Activated CD8-positive, alpha-beta memory T cell treated with anti-CD3 and anti-CD28 coated beads, Interleukin-2, amount 50 U/mL, for 24 hours (primary cell): ENCODE data around the gene MRPS18B.

Experiments
- DNase-seq: peaks from one replicate; pipeline ENCODE4 v3.0.0-alpha.2; 2020; ENCODE audit errors: extremely low read depth

MRPS18B gene

GRCh38 chr6:30617565-30618269 is at the start of gene MRPS18B:
Gene MRPS18B (plus strand): TSS chr6:30617840. CDS start chr6:30617866, 26 bp downstream.
- peak; percentile 96 for DNase-seq

- DNase-seq = peak; percentile 12
Observed at GRCh38 chr6:30568245-30568644, 49.4 kb upstream of the MRPS18B start.

- no peak for DNase-seq
Observed at GRCh38 chr6:30570263-30570662, 47.4 kb upstream of the MRPS18B start.

GRCh38 chr6:30570740-30571074 is 46.9 kb upstream of the MRPS18B start:
- no peak for DNase-seq

GRCh38 chr6:30571075-30571761 is 46.4 kb upstream of the MRPS18B start, which contains the start of gene ABCF1:
Gene ABCF1 (plus strand): TSS chr6:30571442. CDS start chr6:30571488, 46 bp downstream.
- DNase-seq = peak; percentile 98

GRCh38 chr6:30571762-30572082 is 45.9 kb upstream of the MRPS18B start:
- DNase-seq = no peak

GRCh38 chr6:30572148-30572547 is 45.5 kb upstream of the MRPS18B start:
- no peak for DNase-seq

- no peak for DNase-seq
Observed at GRCh38 chr6:30573113-30573512, 44.5 kb upstream of the MRPS18B start.

GRCh38 chr6:30578051-30578450 is 39.6 kb upstream of the MRPS18B start:
- DNase-seq = no peak

GRCh38 chr6:30583921-30584320 is 33.7 kb upstream of the MRPS18B start:
- no peak for DNase-seq

- DNase-seq = no peak
Observed at GRCh38 chr6:30589754-30590358, 27.8 kb upstream of the MRPS18B start.

- no peak for DNase-seq
Observed at GRCh38 chr6:30590509-30590908, 27.1 kb upstream of the MRPS18B start.

- no peak for DNase-seq
Observed at GRCh38 chr6:30591008-30591407, 26.6 kb upstream of the MRPS18B start.

GRCh38 chr6:30592287-30592686 is 25.4 kb upstream of the MRPS18B start:
- no peak for DNase-seq

- DNase-seq = peak; percentile 63
Observed at GRCh38 chr6:30597315-30598144, 20.1 kb upstream of the MRPS18B start.

- DNase-seq = no peak
Observed at GRCh38 chr6:30598912-30599624, 18.6 kb upstream of the MRPS18B start.

GRCh38 chr6:30599625-30600324 is 17.9 kb upstream of the MRPS18B start:
- DNase-seq = no peak

GRCh38 chr6:30600451-30600961 is 17.1 kb upstream of the MRPS18B start:
- no peak for DNase-seq

- no peak for DNase-seq
Observed at GRCh38 chr6:30601436-30601814, 16.2 kb upstream of the MRPS18B start.

GRCh38 chr6:30601815-30602641 is 15.6 kb upstream of the MRPS18B start:
- DNase-seq = no peak
